ENCODE data around the gene SYT14. TPM values are rescaled to one million over a fixed set of nuclear protein-coding genes. Genes with fewer than 3 reads are reported as not detected.

SYT14 gene
- total and polyA plus RNA-seq, 8 donors: 0.14 to 1.2 (median 0.54) TPM

DNA sequence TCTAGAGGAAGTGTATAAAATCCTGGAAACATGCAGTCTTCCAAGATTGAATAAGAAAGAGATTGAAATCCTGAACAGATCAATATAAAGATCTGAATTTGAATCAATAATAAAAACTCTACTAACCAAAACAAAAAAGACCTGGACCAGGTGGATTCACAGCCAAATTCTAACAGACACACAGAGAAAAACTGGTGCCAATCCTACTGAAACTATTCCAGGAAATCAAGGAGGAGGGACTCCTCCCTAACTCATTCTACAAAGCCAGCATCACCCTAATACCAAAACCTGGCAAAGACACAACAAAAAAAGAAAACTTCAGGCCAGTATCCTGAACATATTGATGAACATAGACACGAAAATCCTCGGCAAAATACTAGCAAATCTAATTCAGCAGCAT lies 58.3 kb downstream of the SYT14 start:
- Histone ChIP-seq H3K4me1 (no peaks in the 10 kb centered on the region), H3K27me3 (no peaks in the 10 kb centered on the region), H3K9me3 (no peaks in the 10 kb centered on the region), H3K36me3 (no peaks in the 10 kb centered on the region), H3K4me3 (no peak overlapping the region), H3K27ac (no peak overlapping the region)
- DNase-seq (no peak), FAIRE-seq (no peak), ATAC-seq (no peak)
- TF ChIP-seq, protein P1, sequence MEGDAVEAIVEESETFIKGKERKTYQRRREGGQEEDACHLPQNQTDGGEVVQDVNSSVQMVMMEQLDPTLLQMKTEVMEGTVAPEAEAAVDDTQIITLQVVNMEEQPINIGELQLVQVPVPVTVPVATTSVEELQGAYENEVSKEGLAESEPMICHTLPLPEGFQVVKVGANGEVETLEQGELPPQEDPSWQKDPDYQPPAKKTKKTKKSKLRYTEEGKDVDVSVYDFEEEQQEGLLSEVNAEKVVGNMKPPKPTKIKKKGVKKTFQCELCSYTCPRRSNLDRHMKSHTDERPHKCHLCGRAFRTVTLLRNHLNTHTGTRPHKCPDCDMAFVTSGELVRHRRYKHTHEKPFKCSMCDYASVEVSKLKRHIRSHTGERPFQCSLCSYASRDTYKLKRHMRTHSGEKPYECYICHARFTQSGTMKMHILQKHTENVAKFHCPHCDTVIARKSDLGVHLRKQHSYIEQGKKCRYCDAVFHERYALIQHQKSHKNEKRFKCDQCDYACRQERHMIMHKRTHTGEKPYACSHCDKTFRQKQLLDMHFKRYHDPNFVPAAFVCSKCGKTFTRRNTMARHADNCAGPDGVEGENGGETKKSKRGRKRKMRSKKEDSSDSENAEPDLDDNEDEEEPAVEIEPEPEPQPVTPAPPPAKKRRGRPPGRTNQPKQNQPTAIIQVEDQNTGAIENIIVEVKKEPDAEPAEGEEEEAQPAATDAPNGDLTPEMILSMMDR (IDR thresholded peaks at IDR 0.05): no peak
- intact Hi-C loops (cut with DNase I): no loop called here
- WGBS, 2 donors: 36 to 47% methylated on average over 2 of the region's 2 CpGs

DNA sequence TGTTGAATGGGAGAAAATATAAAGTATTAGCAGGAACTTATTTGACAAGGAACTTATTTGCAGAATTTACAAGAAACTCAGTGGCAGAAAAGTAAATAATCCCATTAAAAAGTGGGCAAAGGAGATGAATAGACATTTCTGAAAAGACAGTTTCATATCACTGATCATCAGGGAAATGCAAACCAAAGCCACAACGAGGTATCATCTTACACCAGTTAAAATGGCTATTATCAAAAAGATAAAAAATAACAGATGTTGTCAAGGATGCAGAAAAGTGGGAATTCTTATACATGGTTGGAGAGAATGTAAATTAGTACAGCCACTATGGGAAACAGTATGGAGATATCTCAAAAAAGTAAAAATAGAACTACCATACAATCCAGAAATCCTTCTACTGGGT lies 61.0 kb downstream of the SYT14 start:
- Histone ChIP-seq H3K4me1 (no peaks in the 10 kb centered on the region), H3K4me3 (no peak overlapping the region), H3K36me3 (no peaks in the 10 kb centered on the region), H3K27me3 (no peaks in the 10 kb centered on the region), H3K27ac (no peak overlapping the region), H3K9me3 (no peaks in the 10 kb centered on the region)
- intact Hi-C loops (cut with DNase I): no loop called here
- FAIRE-seq (no peak), ATAC-seq (no peak), DNase-seq (no peak)
- 8 to 19% methylated on average over 1 of the region's 1 CpG for WGBS, 2 donors
- TF ChIP-seq, protein P1 (IDR thresholded peaks at IDR 0.05): no peak

DNA sequence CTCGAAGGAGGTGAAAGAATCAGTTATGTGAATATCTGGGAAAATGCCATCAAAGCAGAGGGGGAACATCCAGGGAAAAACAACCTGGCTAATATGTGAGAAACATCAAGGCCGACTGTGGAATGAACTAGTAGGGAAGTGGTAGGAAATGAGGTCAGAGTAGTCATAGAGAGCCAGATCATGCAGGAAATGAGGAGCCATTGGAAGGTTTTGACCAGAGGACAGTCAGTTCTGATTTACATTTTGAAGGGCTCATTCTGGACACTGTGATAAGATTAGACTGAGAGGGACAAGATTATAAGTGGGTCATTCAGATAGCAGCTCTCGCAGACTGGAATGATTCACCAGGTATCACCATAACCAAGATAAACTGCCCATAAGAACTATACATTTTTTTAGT lies 63.7 kb downstream of the SYT14 start:
- no peak for DNase-seq
- H3K36me3 ChIP-seq: no peaks in the 10 kb centered on the region
- no peak overlapping the region for H3K27ac ChIP-seq
- WGBS, 2 donors: 51 to 52% methylated on average over 3 of the region's 3 CpGs
- FAIRE-seq: no peak
- H3K4me1 ChIP-seq: no peaks in the 10 kb centered on the region
- TF ChIP-seq, protein P1 (IDR thresholded peaks at IDR 0.05): no peak
- no peaks in the 10 kb centered on the region for H3K9me3 ChIP-seq
- no peak overlapping the region for H3K4me3 ChIP-seq
- intact Hi-C loops (cut with DNase I): no loop called here
- H3K27me3 ChIP-seq: no peaks in the 10 kb centered on the region
- no peak for ATAC-seq

DNA sequence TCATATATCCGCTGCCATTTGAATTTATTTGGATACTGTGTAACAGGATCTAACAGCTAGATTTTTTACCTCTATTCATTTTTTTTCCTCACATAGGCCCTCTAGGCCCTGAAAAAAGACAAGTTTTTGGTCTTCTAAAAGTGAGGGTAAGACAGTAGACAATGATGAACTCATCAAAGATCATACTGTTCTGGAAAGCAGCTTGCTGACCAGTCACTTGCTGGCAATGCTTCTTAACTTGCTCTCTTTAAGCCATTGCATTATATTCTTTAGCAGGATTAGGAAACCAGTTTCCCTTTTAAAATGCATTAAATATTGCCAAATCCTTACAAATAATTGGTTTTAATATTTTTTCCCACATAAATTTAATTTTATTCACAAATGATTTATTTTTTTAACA lies 65.5 kb downstream of the SYT14 start:
- ATAC-seq (no peak), DNase-seq (no peak), FAIRE-seq (no peak)
- no peak overlapping the region for H3K4me3 ChIP-seq
- no peaks in the 10 kb centered on the region for H3K36me3 ChIP-seq
- H3K4me1 ChIP-seq: no peaks in the 10 kb centered on the region
- TF ChIP-seq, protein P1 (IDR thresholded peaks at IDR 0.05): no peak
- no peak overlapping the region for H3K27ac ChIP-seq
- WGBS, 2 donors: 92 to 95% methylated on average over 1 of the region's 1 CpG
- intact Hi-C loops (cut with DNase I): no loop called here
- no peaks in the 10 kb centered on the region for H3K27me3 ChIP-seq
- H3K9me3 ChIP-seq: no peaks in the 10 kb centered on the region

DNA sequence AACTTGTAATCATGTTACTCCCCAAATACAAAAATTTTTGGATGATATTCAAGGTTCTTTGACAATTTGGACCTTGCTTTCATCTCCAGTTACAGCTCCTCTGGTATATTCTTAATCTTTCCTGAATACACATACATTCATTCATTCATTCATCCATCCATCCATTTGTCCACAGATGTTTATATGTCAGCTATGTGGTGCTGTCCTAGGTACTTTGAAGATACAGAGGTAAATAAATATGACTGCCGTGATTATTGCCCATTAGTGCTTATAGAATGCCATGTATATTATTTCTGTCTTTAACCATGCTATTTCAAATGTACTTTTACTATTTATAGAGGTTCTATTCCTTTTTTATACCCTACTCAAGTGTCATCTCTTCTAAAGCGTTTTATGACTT lies 72.1 kb downstream of the SYT14 start:
- Histone ChIP-seq H3K4me1 (no peaks in the 10 kb centered on the region), H3K27ac (no peak overlapping the region), H3K27me3 (peaks cover 0 to 4% (median 0%) of the 10 kb centered on the region in 4 donors), H3K36me3 (no peaks in the 10 kb centered on the region), H3K4me3 (no peak overlapping the region), H3K9me3 (no peaks in the 10 kb centered on the region)
- intact Hi-C loops (cut with DNase I): no loop called here
- 62 to 77% methylated on average over 2 of the region's 2 CpGs for WGBS, 2 donors
- FAIRE-seq (no peak), DNase-seq (no peak), ATAC-seq (no peak)
- TF ChIP-seq, protein P1 (IDR thresholded peaks at IDR 0.05): no peak

Data from pancreas (tissue), 10 donors.